Amniotic stem cell (primary cell): ENCODE measurements around the gene UBTD2.
"Not testable (repeated sequence)": the region's sequence is repeated elsewhere in the genome, so short reads cannot be mapped to it uniquely, and the experiment has no call there.

Experiments
- DNase-seq: peaks from one replicate; lab custom pipeline; 2025; lab: John Stamatoyannopoulos, UW

UBTD2 gene, protein sequence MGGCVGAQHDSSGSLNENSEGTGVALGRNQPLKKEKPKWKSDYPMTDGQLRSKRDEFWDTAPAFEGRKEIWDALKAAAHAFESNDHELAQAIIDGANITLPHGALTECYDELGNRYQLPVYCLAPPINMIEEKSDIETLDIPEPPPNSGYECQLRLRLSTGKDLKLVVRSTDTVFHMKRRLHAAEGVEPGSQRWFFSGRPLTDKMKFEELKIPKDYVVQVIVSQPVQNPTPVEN

GRCh38 chr5:172283020-172283861 lies at the start of gene UBTD2:
TSS of gene UBTD2 (minus strand) at chr5:172283764. CDS start at chr5:172283665, 99 bp downstream.
- DNase-seq = peak; percentile 73

DNA sequence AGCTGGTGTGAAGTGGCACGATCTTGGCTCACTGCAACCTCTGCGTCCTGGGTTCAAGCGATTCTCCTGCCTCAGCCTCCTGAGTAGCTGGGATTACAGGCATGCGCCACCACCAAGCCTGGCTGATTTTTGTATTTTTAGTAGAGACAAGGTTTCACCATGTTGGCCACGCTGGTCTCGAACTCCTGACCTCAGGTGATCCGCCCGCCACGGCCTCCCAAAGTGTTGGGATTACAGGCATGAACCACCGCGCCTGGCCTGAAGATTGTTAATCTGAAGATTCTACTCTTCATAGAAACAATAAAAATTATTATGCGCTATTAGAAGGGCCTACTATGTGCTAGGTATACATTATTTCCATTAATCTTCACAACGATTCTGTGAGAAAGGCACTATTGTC lies 43.3 kb upstream of the UBTD2 start:
- DNase-seq = not testable (repeated sequence)

DNA sequence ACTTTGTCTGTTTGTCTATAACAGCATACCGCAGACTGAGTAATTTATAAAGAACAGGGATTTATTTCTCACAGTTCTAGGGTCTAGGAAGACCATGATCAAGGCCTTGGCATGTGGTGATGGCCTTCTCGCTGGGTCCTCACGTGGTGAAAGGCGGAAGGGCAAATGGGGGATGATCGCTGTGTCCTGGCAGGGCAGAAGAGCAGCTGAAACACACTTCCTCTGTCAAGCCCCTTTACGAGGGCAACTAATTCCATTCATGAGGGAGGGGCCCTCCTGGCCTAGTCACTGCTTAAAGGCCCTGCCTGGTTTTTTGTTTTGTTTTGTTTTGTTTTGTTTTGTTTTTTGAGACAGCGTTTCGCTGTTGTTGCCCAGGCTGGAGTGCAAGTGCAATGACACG lies 41.9 kb upstream of the UBTD2 start:
- no peak for DNase-seq

- no peak for DNase-seq
Measured at GRCh38 chr5:172322028-172322965, 38.7 kb upstream of the UBTD2 start.

- no peak for DNase-seq
Measured at GRCh38 chr5:172321593-172321992, 38.0 kb upstream of the UBTD2 start.

DNA sequence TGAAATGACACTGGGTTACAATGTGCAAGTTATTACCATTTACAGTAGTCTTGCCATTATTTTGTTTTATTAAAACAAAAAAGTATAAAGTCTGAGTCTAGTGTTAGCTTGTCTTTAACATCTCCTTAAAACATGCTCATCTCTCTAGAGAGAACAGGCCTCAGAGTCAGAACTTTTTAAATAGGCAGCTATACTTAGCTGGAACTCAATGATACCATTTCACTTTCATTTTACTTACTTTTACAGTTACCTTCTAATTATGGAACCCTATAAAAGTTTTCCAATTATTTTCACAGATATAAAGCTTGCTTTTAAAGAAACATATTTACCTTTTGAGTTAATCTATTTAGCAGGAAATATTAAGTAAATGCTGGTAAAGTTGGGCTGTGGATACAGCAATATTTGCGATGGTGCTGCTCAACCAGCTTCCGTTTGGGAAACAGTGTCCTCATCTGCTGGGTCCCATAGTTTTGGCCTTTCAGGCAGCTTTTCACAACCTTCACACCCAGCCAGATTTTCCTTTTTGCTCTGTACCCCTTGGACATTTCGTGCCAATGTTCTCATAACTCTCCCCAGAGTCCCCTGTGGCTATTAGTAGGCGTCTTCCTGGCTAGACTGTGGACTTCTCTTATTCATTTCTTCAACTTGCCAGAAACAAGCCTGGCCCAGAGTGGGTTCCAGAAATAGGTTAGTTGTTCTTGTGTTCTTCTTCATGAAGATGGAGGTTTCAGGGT lies 36.3 kb upstream of the UBTD2 start:
- no peak for DNase-seq

GRCh38 chr5:172315587-172316493 lies 32.3 kb upstream of the UBTD2 start:
- no peak for DNase-seq

GRCh38 chr5:172313915-172314314 lies 30.4 kb upstream of the UBTD2 start:
- no peak for DNase-seq

- no peak for DNase-seq
Measured at GRCh38 chr5:172312286-172312685, 28.7 kb upstream of the UBTD2 start.

DNA sequence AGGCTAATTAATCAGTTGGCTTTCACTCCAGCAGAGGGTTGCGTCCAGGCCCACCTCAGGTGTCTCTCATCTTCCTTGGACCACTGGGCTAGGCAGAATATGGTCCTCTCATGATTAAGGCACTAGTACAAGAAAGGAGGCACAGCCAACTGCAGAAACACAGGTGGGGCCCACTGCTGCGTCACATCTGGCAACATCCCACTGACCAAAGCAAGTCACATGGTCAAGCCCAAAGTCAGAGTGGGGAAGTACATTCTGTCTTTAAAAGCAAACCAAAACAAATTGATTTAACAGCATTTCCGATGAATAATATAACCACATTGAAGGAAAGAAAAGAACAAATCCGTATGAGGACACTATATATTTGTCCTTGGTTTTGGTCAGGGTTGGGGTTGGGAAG lies 28.0 kb upstream of the UBTD2 start:
- no peak for DNase-seq

DNA sequence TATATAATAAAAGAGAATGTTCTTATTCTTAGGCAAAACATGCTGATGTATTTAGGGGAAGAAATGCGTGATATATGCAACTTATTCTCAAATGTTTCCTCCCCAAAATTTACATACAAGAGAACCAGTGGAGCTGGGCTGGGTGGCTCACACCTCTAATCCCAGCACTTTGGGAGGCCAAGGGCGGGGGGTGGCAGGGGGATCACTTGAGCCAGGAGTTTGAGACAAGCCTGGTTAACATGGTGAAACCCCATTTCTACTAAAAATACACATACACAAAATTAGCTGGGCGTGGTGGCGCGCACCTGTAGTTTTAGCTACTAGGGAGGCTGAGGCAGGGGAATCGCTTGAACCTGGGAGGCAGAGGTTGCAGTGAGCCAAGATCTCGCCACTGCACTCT lies 27.5 kb upstream of the UBTD2 start:
- DNase-seq = no peak

DNA sequence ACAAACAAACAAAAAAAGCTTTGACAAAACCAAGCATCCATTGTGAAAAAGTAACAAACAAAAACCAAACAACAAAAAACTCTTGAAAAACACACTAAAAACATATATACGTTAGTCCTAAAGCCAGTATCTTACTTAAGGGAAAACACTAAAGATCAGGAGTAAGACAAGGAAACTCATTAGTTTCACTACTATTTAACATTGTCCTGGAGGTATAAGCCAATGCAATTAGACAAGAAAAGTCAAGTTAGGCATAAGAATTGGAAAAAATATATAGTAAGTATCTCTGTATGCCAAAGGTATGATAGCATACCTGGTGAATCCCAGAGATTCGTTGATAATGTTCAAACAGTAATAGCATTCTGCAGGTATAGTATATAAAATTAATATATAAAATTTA lies 21.8 kb upstream of the UBTD2 start:
- no peak for DNase-seq

- no peak for DNase-seq
Measured at GRCh38 chr5:172303572-172304335, 20.2 kb upstream of the UBTD2 start.

- DNase-seq = no peak
Measured at GRCh38 chr5:172303162-172303561, 19.6 kb upstream of the UBTD2 start.

GRCh38 chr5:172302047-172302710 lies 18.6 kb upstream of the UBTD2 start:
- no peak for DNase-seq

DNA sequence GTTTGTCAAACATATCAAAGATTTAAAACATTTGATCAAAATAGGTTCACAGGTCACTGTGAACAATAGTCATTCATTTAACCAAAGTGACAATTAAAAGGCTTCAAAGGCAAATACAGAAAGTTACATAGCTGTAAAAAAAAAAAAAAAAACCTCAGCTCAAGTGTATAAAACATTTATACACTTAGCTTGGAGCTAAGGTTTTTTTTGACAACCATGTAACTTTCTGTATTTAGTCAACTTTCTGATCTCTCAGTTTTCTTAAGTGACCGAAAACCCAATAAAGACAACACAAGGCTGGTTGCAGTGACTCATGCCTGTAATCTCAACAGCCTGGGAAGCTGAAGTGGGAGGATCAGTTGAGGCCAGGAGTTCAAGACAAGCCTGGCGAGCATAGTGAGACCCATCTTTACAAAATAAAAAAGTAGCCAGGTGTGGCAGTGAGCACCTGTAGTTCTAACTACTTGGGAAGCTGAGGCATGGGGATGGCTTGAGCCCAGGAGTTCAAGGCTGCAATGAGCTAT lies 16.4 kb upstream of the UBTD2 start:
- DNase-seq = no peak

DNA sequence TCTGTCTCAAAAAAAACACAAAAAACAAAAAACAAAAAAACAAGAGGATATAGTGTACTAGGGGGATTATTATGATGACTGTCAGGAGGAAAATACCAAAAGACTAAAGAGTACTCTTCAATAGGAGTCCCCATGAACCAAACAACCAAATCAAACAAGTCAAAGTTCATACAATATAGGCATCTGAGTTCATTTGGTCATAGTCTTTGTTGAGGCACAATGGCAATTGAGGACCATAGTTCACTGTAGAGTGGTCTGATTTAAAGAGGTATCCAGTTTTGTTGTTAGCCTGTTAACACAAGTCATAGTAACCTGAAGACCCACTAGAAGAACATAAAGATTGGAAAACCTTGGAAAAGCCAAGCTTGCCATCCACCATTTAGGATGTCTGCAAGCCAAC lies 11.3 kb upstream of the UBTD2 start:
- DNase-seq = no peak

- no peak for DNase-seq
Measured at GRCh38 chr5:172293745-172294342, 10.3 kb upstream of the UBTD2 start.
